Measurements from ENCODE around the gene PLEKHA1.
A peak's percentile ranks its signal among the peaks of the same experiment; 100 is the strongest.

The PLEKHA1 gene

DNA sequence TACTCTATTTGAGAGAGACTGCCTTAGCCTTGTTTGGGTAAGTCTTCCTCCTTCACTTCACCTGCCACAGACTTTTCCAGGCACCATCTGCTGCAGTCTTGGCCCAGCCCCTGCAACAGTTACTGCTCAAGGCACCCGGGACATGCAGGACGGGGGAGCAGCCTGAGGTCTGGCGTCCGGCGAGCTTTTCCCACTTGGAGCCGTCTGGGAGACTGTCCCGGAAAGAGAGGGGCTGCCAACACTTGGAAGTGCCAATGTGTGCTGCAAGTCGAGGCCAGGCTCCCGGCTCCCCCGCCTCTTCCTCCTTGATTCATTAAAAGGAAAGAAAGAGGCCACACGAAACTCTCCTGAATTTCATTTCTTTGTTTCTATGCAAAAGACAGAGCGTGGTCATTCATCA is 100.6 kb downstream of the PLEKHA1 start:
- Histone ChIP-seq H3K4me2 (peak overlapping the region; percentile 76 to 95 (median 88)), H3K27me3 (no peaks in the 10 kb centered on the region), H3K4me3 (no peak overlapping the region; a peak in 1 of 20 replicates), H3K36me3 (no peaks in the 10 kb centered on the region), H3K27ac (peak overlapping the region in 9 of 11 experiments; percentile 70 to 83 (median 80); a peak in 17 of 22 replicates), H4K20me1 (no peaks in the 10 kb centered on the region), H3K9me3 (replicated peaks in 1 of 11) (peaks cover 0 to 4% (median 0%) of the 10 kb centered on the region in 11 experiments; a peak in 1 of 22 replicates), H3K4me1 (peaks cover 32 to 63% (median 40%) of the 10 kb centered on the region in 10 experiments), H3K9ac (peak overlapping the region in 5 of 11 experiments; percentile 65 to 73 (median 72); a peak in 8 of 22 replicates)
- no peak for TF ChIP-seq Cebpa-rat (IDR thresholded peaks at IDR 0.05)

GRCh38 chr10:122475591-122476332 is 101.3 kb downstream of the PLEKHA1 start:
- no peak for TF ChIP-seq Cebpa-rat (IDR thresholded peaks at IDR 0.05)
- Histone ChIP-seq H3K4me3 (no peak overlapping the region), H3K4me2 (peak overlapping the region; percentile 76 to 95 (median 88)), H3K36me3 (no peaks in the 10 kb centered on the region), H3K27me3 (no peaks in the 10 kb centered on the region), H3K9ac (peak overlapping the region in 1 of 11 experiments; percentile 0; a peak in 1 of 22 replicates), H4K20me1 (no peaks in the 10 kb centered on the region), H3K4me1 (peaks cover 32 to 57% (median 39%) of the 10 kb centered on the region in 10 experiments), H3K9me3 (replicated peaks in 1 of 11) (peaks cover 0 to 1% (median 0%) of the 10 kb centered on the region in 11 experiments; a peak in 1 of 22 replicates), H3K27ac (peak overlapping the region in 3 of 11 experiments; percentile 76 to 82 (median 80); a peak in 4 of 22 replicates)

GRCh38 chr10:122476333-122476695 is 101.8 kb downstream of the PLEKHA1 start:
- no peak overlapping the region for H3K4me3 ChIP-seq
- no peaks in the 10 kb centered on the region for H3K27me3 ChIP-seq
- peak overlapping the region; percentile 36 to 95 (median 88); a peak in 20 of 22 replicates for H3K4me2 ChIP-seq
- peaks cover under 1 to 2% (median 1%) of the 10 kb centered on the region in 11 experiments; a peak in 11 of 22 replicates for H3K9me3 ChIP-seq (replicated peaks in 1 of 11)
- H3K27ac ChIP-seq = 0 out of 22 replicates have a peak overlapping the region, but pooled peaks of 1 of the 11 experiments have one; percentile 80
- no peaks in the 10 kb centered on the region for H4K20me1 ChIP-seq
- H3K36me3 ChIP-seq = no peaks in the 10 kb centered on the region
- peaks cover 30 to 52% (median 39%) of the 10 kb centered on the region in 10 experiments for H3K4me1 ChIP-seq
- H3K9ac ChIP-seq = peak overlapping the region in 1 of 11 experiments; percentile 0; a peak in 1 of 22 replicates
- no peak for TF ChIP-seq Cebpa-rat (IDR thresholded peaks at IDR 0.05)

GRCh38 chr10:122477436-122477835 is 102.9 kb downstream of the PLEKHA1 start:
- H4K20me1 ChIP-seq = no peaks in the 10 kb centered on the region
- no peaks in the 10 kb centered on the region for H3K36me3 ChIP-seq
- H3K27me3 ChIP-seq = no peaks in the 10 kb centered on the region
- no peak overlapping the region for H3K4me2 ChIP-seq
- peaks cover 30 to 44% (median 38%) of the 10 kb centered on the region in 10 experiments for H3K4me1 ChIP-seq
- no peak overlapping the region for H3K4me3 ChIP-seq
- H3K9me3 ChIP-seq (replicated peaks in 1 of 11) = peaks cover 6 to 13% (median 11%) of the 10 kb centered on the region in 11 experiments; a peak in 15 of 22 replicates
- no peak for TF ChIP-seq Cebpa-rat (IDR thresholded peaks at IDR 0.05)
- H3K9ac ChIP-seq = no peak overlapping the region
- H3K27ac ChIP-seq = no peak overlapping the region

DNA sequence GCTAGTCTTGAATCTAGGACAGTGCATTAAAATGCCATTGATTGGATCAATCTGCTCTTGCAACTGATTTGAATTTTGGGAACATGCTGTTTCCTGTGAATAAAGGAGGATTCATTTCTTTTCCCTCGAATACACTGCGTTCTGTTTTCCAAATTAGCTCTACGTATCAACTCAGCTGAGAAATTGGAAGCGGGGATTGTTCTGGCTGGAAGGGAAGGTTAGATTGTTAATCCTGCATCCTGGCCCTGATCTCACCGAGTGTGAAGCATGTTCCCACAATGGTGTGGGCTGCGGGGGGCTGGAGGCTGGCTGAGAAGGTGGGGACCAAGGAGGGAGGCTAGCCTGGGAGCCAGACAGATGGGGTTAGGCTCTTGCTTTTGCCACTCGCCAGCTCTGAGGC is 104.5 kb downstream of the PLEKHA1 start:
- H3K4me3 ChIP-seq = no peak overlapping the region
- no peaks in the 10 kb centered on the region for H4K20me1 ChIP-seq
- no peak for TF ChIP-seq Cebpa-rat (IDR thresholded peaks at IDR 0.05)
- peaks cover 6 to 13% (median 11%) of the 10 kb centered on the region in 11 experiments; a peak in 15 of 22 replicates for H3K9me3 ChIP-seq (replicated peaks in 1 of 11)
- H3K4me2 ChIP-seq = no peak overlapping the region
- no peaks in the 10 kb centered on the region for H3K27me3 ChIP-seq
- no peak overlapping the region for H3K27ac ChIP-seq
- peaks cover 25 to 29% (median 28%) of the 10 kb centered on the region in 10 experiments for H3K4me1 ChIP-seq
- no peaks in the 10 kb centered on the region for H3K36me3 ChIP-seq
- H3K9ac ChIP-seq = no peak overlapping the region

DNA sequence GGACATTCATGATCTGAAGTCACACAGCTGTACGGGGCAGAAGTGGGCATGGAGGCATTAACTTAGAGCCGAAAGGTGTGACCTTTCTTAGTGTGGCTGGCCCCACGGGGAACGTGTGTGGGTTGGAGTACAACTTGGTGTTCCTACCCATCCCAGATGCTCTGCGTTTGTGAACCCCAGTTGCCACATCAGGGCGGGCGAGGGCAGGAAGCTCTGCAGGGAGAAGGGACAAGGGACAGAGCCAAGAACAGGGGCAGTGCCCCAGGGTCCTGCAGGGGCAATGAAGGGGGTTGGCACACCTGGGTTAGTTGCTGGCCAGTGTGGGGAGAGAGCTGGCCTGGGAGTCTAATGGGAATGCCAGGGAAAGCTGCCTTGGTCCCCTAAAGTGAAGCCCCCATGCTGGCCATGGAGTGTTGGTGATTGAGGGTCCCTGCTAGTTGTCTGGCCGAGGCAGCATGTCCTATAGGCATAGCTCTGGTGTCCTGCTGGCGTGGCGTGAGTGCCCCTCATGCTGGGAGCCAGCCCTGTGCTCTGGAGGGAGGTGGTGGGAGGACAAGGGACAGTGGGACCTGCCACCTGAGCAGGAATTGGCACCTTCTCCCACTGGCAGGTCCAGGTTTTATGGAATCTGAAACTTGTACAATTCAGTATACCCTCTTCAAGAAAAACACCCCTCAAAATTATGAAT is 105.8 kb downstream of the PLEKHA1 start:
- no peak for TF ChIP-seq Cebpa-rat (IDR thresholded peaks at IDR 0.05)
- Histone ChIP-seq H3K36me3 (no peaks in the 10 kb centered on the region), H3K4me2 (no peak overlapping the region), H3K27ac (no peak overlapping the region), H3K4me1 (peaks cover 11 to 16% (median 15%) of the 10 kb centered on the region in 10 experiments), H3K9me3 (replicated peaks in 1 of 11) (peaks cover 6 to 13% (median 11%) of the 10 kb centered on the region in 11 experiments; a peak in 15 of 22 replicates), H3K27me3 (no peaks in the 10 kb centered on the region), H4K20me1 (no peaks in the 10 kb centered on the region), H3K9ac (no peak overlapping the region), H3K4me3 (no peak overlapping the region)

DNA sequence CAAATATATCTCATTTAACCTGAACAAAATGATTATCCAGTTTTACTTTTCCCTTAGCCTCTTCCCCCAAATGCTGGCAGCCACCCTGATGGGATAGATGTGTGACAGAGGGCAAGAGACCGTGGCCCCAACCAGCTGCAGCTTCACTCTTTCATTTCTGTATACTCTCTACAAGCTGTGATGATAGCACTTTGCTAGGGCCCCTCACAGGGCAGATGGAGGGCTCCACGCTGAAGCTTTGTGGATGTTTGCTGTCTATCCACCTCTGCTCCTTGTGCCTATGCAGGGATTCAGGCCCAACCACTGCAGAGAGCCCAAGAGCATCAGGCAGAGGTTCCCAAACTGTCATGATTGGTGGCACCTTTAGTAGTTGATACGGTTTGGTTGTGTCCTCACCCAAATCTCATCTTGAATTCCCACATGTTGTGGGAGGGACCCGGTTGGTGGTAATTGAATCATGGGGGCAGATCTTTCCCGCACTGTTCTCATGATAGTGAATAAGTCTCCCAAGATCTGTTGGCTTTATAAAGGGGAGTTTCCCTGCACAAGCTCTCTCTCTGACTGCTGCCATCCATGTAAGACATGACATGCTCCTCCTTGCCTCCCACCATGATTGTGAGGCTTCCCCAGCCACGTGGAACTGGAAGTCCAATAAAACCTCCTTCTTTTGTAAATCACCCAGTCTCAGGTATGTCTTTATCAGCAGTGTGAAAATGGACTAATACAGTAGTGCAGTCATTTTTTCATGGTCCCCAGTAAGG is 107.0 kb downstream of the PLEKHA1 start:
- no peak overlapping the region for H3K27ac ChIP-seq
- H3K4me3 ChIP-seq = no peak overlapping the region
- H3K9ac ChIP-seq = no peak overlapping the region
- no peak for TF ChIP-seq Cebpa-rat (IDR thresholded peaks at IDR 0.05)
- H3K4me1 ChIP-seq = peaks cover 10 to 16% (median 15%) of the 10 kb centered on the region in 10 experiments
- no peaks in the 10 kb centered on the region for H4K20me1 ChIP-seq
- peak overlapping the region in 1 of 11 experiments; percentile 11; a peak in 1 of 22 replicates for H3K4me2 ChIP-seq
- H3K36me3 ChIP-seq = no peaks in the 10 kb centered on the region
- no peaks in the 10 kb centered on the region for H3K27me3 ChIP-seq
- H3K9me3 ChIP-seq (replicated peaks in 1 of 11) = peaks cover 6 to 13% (median 11%) of the 10 kb centered on the region in 11 experiments; a peak in 15 of 22 replicates

Data from BLaER1 treated with 17β-estradiol and CSF1 and Interleukin-3, amounts not matched to agents 10 nM and 100 nM (cell line).